ENCODE data around the gene ZDHHC7. TPM values are rescaled to one million over a fixed set of nuclear protein-coding genes. Genes with fewer than 3 reads are reported as not detected.

The ZDHHC7 gene
- total RNA-seq, 4 donors from 2014 or later: 55.3 to 77.5 (median 66.3) TPM

- Histone ChIP-seq H3K4me3 (no peak overlapping the region), H3K36me3 (no peaks in the 10 kb centered on the region), H3K27me3 (no peaks in the 10 kb centered on the region), H3K4me1 (peaks cover 0 to 31% (median 12%) of the 10 kb centered on the region in 3 donors), H3K9me3 (no peaks in the 10 kb centered on the region), H3K27ac (no peak overlapping the region)
- no peak for ATAC-seq
- TF ChIP-seq POLR2A (IDR thresholded peaks at IDR 0.05) (no peak), POLR2AphosphoS5 (IDR thresholded peaks at IDR 0.05) (no peak), EP300 (IDR thresholded peaks at IDR 0.05) (no peak), CTCF (IDR thresholded peaks at IDR 0.05) (no peak)
- 79 to 82% methylated on average over 4 to 5 of the region's 8 CpGs for WGBS, 2 donors (ENCODE audit: low coverage in 1 of 2)
Observed at GRCh38 chr16:85051683-85052082, 40.3 kb upstream of the ZDHHC7 start.

- H3K27ac ChIP-seq: no peak overlapping the region
- peaks cover 0 to 25% (median 9%) of the 10 kb centered on the region in 3 donors for H3K4me1 ChIP-seq
- no peaks in the 10 kb centered on the region for H3K36me3 ChIP-seq
- ATAC-seq: no peak
- no peak for TF ChIP-seq POLR2A (IDR thresholded peaks at IDR 0.05)
- no peak for TF ChIP-seq EP300 (IDR thresholded peaks at IDR 0.05)
- TF ChIP-seq CTCF (IDR thresholded peaks at IDR 0.05): no peak
- TF ChIP-seq POLR2AphosphoS5 (IDR thresholded peaks at IDR 0.05): no peak
- H3K27me3 ChIP-seq: no peaks in the 10 kb centered on the region
- WGBS, 2 donors (ENCODE audit: low coverage in 1 of 2): 63 to 71% methylated on average over 5 to 8 of the region's 8 CpGs
- H3K4me3 ChIP-seq: no peak overlapping the region
- no peaks in the 10 kb centered on the region for H3K9me3 ChIP-seq
Observed at GRCh38 chr16:85051067-85051581, 39.8 kb upstream of the ZDHHC7 start.

GRCh38 chr16:85049706-85050305 is 38.5 kb upstream of the ZDHHC7 start:
- no peak overlapping the region for H3K27ac ChIP-seq
- no peaks in the 10 kb centered on the region for H3K9me3 ChIP-seq
- 92 to 98% methylated on average over 8 to 10 of the region's 15 CpGs for WGBS, 2 donors (ENCODE audit: low coverage in 1 of 2)
- H3K27me3 ChIP-seq: no peaks in the 10 kb centered on the region
- TF ChIP-seq POLR2A (IDR thresholded peaks at IDR 0.05) (no peak), CTCF (IDR thresholded peaks at IDR 0.05) (no peak)
- no peak for ATAC-seq
- H3K4me1 ChIP-seq: peaks cover 0 to 12% (median 2%) of the 10 kb centered on the region in 3 donors
- H3K36me3 ChIP-seq: peaks cover 0 to 4% of the 10 kb centered on the region in 2 donors
- H3K4me3 ChIP-seq: no peak overlapping the region

- Histone ChIP-seq H3K4me1 (peaks cover 0 to 8% (median 2%) of the 10 kb centered on the region in 3 donors), H3K9me3 (no peaks in the 10 kb centered on the region), H3K4me3 (no peak overlapping the region), H3K27me3 (no peaks in the 10 kb centered on the region), H3K36me3 (peaks cover 0 to 4% of the 10 kb centered on the region in 2 donors), H3K27ac (no peak overlapping the region)
- no peak for ATAC-seq
- TF ChIP-seq POLR2A (IDR thresholded peaks at IDR 0.05) (no peak), EP300 (IDR thresholded peaks at IDR 0.05) (no peak), POLR2AphosphoS5 (IDR thresholded peaks at IDR 0.05) (no peak), CTCF (IDR thresholded peaks at IDR 0.05) (no peak)
- 89 to 97% methylated on average over 9 to 11 of the region's 17 CpGs for WGBS, 2 donors (ENCODE audit: low coverage in 1 of 2)
Observed at GRCh38 chr16:85048921-85049562, 37.7 kb upstream of the ZDHHC7 start.

All from gastroesophageal sphincter (tissue), 4 donors.